Fibroblast of lung (primary cell): ENCODE measurements around the gene PCMT1. TPM values are rescaled to one million over a fixed set of nuclear protein-coding genes. Genes with fewer than 3 reads are reported as not detected.

Experiments
- DNase-seq, 2 donors: peaks; one replicate each; pipeline versions ENCODE4 v3.0.0 to v3.0.0-alpha.2; 2010; ENCODE audit warnings: low read depth in 2 of 2
- H2AFZ ChIP-seq: 2 replicates; pipeline ENCODE4 v1.5.1; 2012; ENCODE audit warnings: low read length, control low read depth, inconsistent platforms
- H3K27ac ChIP-seq: 2 replicates; pipeline ENCODE4 v1.5.1; 2011; ENCODE audit warnings: low read length, control low read depth; ENCODE audit not compliant: insufficient read depth
- H3K27me3 ChIP-seq: 2 replicates; pipeline ENCODE4 v1.5.1; 2011; ENCODE audit warnings: mild to moderate bottlenecking, low read length; ENCODE audit not compliant: control insufficient read depth, insufficient read depth
- H3K36me3 ChIP-seq: 2 replicates; pipeline ENCODE4 v1.5.1; 2011; ENCODE audit warnings: low read length; ENCODE audit not compliant: control insufficient read depth, insufficient read depth
- H3K4me1 ChIP-seq: 2 replicates; pipeline ENCODE4 v1.5.1; 2011; ENCODE audit warnings: low read length; ENCODE audit not compliant: control insufficient read depth, insufficient read depth; ENCODE audit errors: extremely low read depth
- H3K4me2 ChIP-seq: 2 replicates; pipeline ENCODE4 v1.5.1; 2011; ENCODE audit warnings: low read length, control low read depth; ENCODE audit not compliant: insufficient read depth; ENCODE audit errors: extremely low read depth
- H3K4me3 ChIP-seq, 4 experiments: fragments of 200-600 bp in 1 of 4; sonication (generic) in 1 of 4; replicated peaks in 1 of 4; 2 replicates each; pipeline ENCODE4 v1.5.1; 2011 to 2016; ENCODE audit warnings: low read length in 4 of 4, low read depth in 3 of 4, mild to moderate bottlenecking in 3 of 4, control low read depth in 2 of 4, inconsistent platforms in 1 of 4, mixed read lengths in 1 of 4; ENCODE audit not compliant: insufficient read depth in 1 of 4; ENCODE audit errors: control extremely low read depth in 1 of 4
- H3K79me2 ChIP-seq: 2 replicates; pipeline ENCODE4 v1.5.1; 2012; ENCODE audit warnings: mild to moderate bottlenecking, low read length, inconsistent platforms; ENCODE audit not compliant: control insufficient read depth, insufficient read depth
- H3K9ac ChIP-seq: 2 replicates; pipeline ENCODE4 v1.5.1; 2011; ENCODE audit warnings: mild to moderate bottlenecking, low read length, control low read depth; ENCODE audit not compliant: insufficient read depth
- H3K9me3 ChIP-seq: 2 replicates; pipeline ENCODE4 v1.5.1; 2012; ENCODE audit warnings: low read depth, low read length; ENCODE audit not compliant: control insufficient read depth, insufficient read depth
- H4K20me1 ChIP-seq: 2 replicates; pipeline ENCODE4 v1.5.1; 2011; ENCODE audit warnings: low read length; ENCODE audit not compliant: control insufficient read depth, insufficient read depth; ENCODE audit errors: extremely low read depth
- EZH2 ChIP-seq: IDR thresholded peaks from 2 replicates; pipeline ENCODE4 v1.5.1; 2012; ENCODE audit warnings: low read length, control low read depth, mild to moderate bottlenecking; ENCODE audit errors: missing control alignments
- polyA plus RNA-seq, 2 donors: library from polyadenylated mRNA; depleted of rRNA in 1 of 2; stranded (reverse) in 1 of 2; unstranded in 1 of 2; fragments of >200 nt; gene quantifications; 2 replicates each; pipeline ENCODE4 v1.2.1, GENCODE V29; 2011 to 2012; ENCODE audit warnings: missing spikeins in 1 of 2
- total RNA-seq: library from RNA; depleted of rRNA; stranded (reverse); fragments of >200 nt; gene quantifications from 2 replicates; pipeline ENCODE4 v1.2.1, GENCODE V29; 2014
- TF ChIP-seq, protein P1 (sequence below), 2 donors: IDR thresholded peaks in 1 of 2; conservative IDR thresholded peaks in 1 of 2; 1 replicate in 1 of 2; 2 replicates in 1 of 2; pipeline ENCODE4 v1.5.1; 2011 to 2012; ENCODE audit warnings: low read length in 2 of 2, control low read depth in 1 of 2, inconsistent platforms in 1 of 2, low read depth in 1 of 2, mild to moderate bottlenecking in 1 of 2

PCMT1 gene
- total and polyA plus RNA-seq, 2 donors (not counting 1 experiment from before 2014, with no cell fraction given): 81.3 to 172 TPM

DNA sequence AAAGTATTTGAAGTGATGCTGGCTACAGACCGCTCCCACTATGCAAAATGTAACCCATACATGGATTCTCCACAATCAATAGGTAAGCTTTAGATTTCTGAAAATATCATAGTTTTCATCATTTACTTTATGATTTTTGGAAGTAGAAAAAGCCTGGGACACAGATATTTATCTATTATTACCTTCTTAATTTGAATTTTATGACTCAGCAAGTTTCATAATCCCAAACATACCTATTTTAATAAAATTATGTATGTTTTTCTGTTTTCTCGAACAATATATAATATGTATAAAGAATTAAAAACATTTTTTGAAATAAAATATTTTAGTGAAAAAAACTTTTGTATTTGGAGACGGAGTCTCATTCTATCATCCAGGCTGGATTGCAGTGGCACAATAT lies 21.6 kb downstream of the PCMT1 start:
- Histone ChIP-seq H3K79me2 (peaks cover 29% of the 10 kb centered on the region), H4K20me1 (no peaks in the 10 kb centered on the region), H2AFZ (no peak overlapping the region), H3K36me3 (peaks cover 3% of the 10 kb centered on the region), H3K27ac (no peak overlapping the region), H3K27me3 (no peaks in the 10 kb centered on the region), H3K4me3 (no peak overlapping the region), H3K9me3 (no peaks in the 10 kb centered on the region), H3K4me2 (no peak overlapping the region), H3K4me1 (no peaks in the 10 kb centered on the region), H3K9ac (no peak overlapping the region)
- no peak for TF ChIP-seq EZH2
- TF ChIP-seq, protein P1, sequence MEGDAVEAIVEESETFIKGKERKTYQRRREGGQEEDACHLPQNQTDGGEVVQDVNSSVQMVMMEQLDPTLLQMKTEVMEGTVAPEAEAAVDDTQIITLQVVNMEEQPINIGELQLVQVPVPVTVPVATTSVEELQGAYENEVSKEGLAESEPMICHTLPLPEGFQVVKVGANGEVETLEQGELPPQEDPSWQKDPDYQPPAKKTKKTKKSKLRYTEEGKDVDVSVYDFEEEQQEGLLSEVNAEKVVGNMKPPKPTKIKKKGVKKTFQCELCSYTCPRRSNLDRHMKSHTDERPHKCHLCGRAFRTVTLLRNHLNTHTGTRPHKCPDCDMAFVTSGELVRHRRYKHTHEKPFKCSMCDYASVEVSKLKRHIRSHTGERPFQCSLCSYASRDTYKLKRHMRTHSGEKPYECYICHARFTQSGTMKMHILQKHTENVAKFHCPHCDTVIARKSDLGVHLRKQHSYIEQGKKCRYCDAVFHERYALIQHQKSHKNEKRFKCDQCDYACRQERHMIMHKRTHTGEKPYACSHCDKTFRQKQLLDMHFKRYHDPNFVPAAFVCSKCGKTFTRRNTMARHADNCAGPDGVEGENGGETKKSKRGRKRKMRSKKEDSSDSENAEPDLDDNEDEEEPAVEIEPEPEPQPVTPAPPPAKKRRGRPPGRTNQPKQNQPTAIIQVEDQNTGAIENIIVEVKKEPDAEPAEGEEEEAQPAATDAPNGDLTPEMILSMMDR (conservative IDR thresholded peaks at IDR 0.05 in 1 of 2, IDR thresholded peaks at IDR 0.05 in 1 of 2; ENCODE audit: low read depth in 1 of 2, low read length in 2 of 2): no peak
- no peak for DNase-seq

DNA sequence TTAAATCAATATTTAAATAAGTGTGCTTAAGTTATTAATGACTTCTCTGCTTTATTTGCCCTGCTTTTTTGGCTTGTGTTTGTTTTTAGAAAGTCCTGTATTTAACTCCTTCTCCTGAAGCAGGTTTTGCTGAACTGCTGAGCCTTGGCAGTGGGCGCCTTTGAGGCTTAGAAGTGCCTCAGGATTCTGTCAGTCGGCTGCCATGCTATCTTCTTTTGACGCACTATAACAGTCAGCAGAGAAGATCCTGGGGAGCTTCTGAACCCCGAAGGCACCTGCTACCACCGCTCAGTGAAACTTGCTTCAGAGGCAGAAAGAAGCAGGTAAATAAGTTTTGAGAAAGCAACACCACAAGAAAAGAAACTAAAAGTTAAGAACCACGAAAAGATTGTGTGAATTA lies 22.4 kb downstream of the PCMT1 start:
- no peak overlapping the region for H3K4me2 ChIP-seq
- no peak overlapping the region for H2AFZ ChIP-seq
- H3K27me3 ChIP-seq: no peaks in the 10 kb centered on the region
- H3K27ac ChIP-seq: no peak overlapping the region
- H3K36me3 ChIP-seq: peaks cover 3% of the 10 kb centered on the region
- DNase-seq: no peak
- peaks cover 25% of the 10 kb centered on the region for H3K79me2 ChIP-seq
- H3K9ac ChIP-seq: no peak overlapping the region
- no peaks in the 10 kb centered on the region for H4K20me1 ChIP-seq
- TF ChIP-seq EZH2: no peak
- TF ChIP-seq, protein P1 (conservative IDR thresholded peaks at IDR 0.05 in 1 of 2, IDR thresholded peaks at IDR 0.05 in 1 of 2; ENCODE audit: low read depth in 1 of 2, low read length in 2 of 2): no peak
- no peaks in the 10 kb centered on the region for H3K9me3 ChIP-seq
- no peaks in the 10 kb centered on the region for H3K4me1 ChIP-seq
- no peak overlapping the region for H3K4me3 ChIP-seq

DNA sequence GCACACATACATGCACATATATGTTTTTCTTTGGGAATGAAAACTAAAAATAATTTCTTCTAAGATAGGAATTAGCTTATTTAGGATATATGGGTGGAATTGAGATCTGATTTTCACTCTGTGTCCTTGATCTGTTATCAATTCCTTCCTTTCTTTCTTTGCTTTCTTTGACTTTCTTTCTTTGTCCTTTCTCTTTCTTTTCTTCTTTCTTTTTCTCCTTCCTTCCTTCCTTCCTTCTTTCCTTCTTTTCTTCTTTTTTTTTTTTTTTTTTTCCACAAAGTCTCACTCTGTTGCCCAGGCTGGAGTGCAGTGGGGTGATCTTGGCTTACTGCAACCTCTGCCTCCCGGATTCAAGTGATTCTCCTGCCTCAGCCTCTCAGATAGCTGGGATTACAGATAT lies 28.1 kb downstream of the PCMT1 start:
- Histone ChIP-seq H4K20me1 (no peaks in the 10 kb centered on the region), H3K27ac (no peak overlapping the region), H3K9ac (no peak overlapping the region), H3K36me3 (peaks cover 1% of the 10 kb centered on the region), H3K79me2 (no peaks in the 10 kb centered on the region), H2AFZ (no peak overlapping the region), H3K4me2 (no peak overlapping the region), H3K4me1 (no peaks in the 10 kb centered on the region), H3K4me3 (no peak overlapping the region), H3K9me3 (no peaks in the 10 kb centered on the region), H3K27me3 (no peaks in the 10 kb centered on the region)
- DNase-seq: no peak
- TF ChIP-seq, protein P1 (conservative IDR thresholded peaks at IDR 0.05 in 1 of 2, IDR thresholded peaks at IDR 0.05 in 1 of 2; ENCODE audit: low read depth in 1 of 2, low read length in 2 of 2): no peak
- no peak for TF ChIP-seq EZH2
